GM23338 (cell line): ENCODE data around the gene SQSTM1. TPM values are rescaled to one million over a fixed set of nuclear protein-coding genes. Genes with fewer than 3 reads are reported as not detected.

Source experiments
- ATAC-seq: fragments of 200-7000 bp; cut with Tn5 transposase; 3 replicates; pipeline ENCODE4 v1.9.1; 2020
- DNase-seq: peaks from one replicate; pipeline ENCODE4 v3.0.0-alpha.2; 2015; ENCODE audit warnings: low spot score
- H2AFZ ChIP-seq: fragments of 200-600 bp; sonication (generic); 2 replicates; pipeline ENCODE4 v1.8.0; 2016; ENCODE audit warnings: antibody characterized with exemption, mild to moderate bottlenecking, moderate library complexity
- H3F3A ChIP-seq: fragments of 200-600 bp; sonication (generic); replicated peaks from 2 replicates; pipeline ENCODE4 v1.8.0; 2017; ENCODE audit warnings: antibody characterized with exemption, mixed run types, low read depth
- H3K27ac ChIP-seq: fragments of 200-600 bp; sonication (generic); 2 replicates; pipeline ENCODE4 v1.6.1; 2016; ENCODE audit warnings: low read depth
- H3K27me3 ChIP-seq: fragments of 200-600 bp; sonication (generic); 2 replicates; pipeline ENCODE4 v1.8.0; 2016; ENCODE audit warnings: mild to moderate bottlenecking, mixed run types, moderate library complexity; ENCODE audit not compliant: insufficient read depth
- H3K36me3 ChIP-seq: fragments of 200-600 bp; sonication (generic); 2 replicates; pipeline ENCODE4 v1.8.0; 2016; ENCODE audit warnings: mild to moderate bottlenecking; ENCODE audit not compliant: insufficient read depth
- H3K4me1 ChIP-seq: fragments of 200-600 bp; sonication (generic); 2 replicates; pipeline ENCODE4 v1.8.0; 2016; ENCODE audit warnings: mild to moderate bottlenecking, moderate library complexity; ENCODE audit not compliant: insufficient read depth
- H3K4me2 ChIP-seq: fragments of 200-600 bp; sonication (generic); 2 replicates; pipeline ENCODE4 v1.7.1; 2017; ENCODE audit warnings: mixed run types
- H3K4me3 ChIP-seq: fragments of 200-600 bp; sonication (generic); 2 replicates; pipeline ENCODE4 v1.6.1; 2016; ENCODE audit warnings: mixed run types
- H3K79me2 ChIP-seq: fragments of 200-600 bp; sonication (generic); replicated peaks from 2 replicates; pipeline ENCODE4 v1.8.0; 2017; ENCODE audit warnings: mild to moderate bottlenecking; ENCODE audit not compliant: insufficient read depth
- H3K9me2 ChIP-seq: fragments of 200-600 bp; sonication (generic); 2 replicates; pipeline ENCODE4 v1.8.0; 2017; ENCODE audit not compliant: insufficient read depth
- H4K20me1 ChIP-seq: fragments of 200-600 bp; sonication (generic); replicated peaks from 2 replicates; pipeline ENCODE4 v1.8.0; 2017; ENCODE audit warnings: mild to moderate bottlenecking; ENCODE audit not compliant: insufficient read depth
- H3K27ac Mint-ChIP-seq: 2 replicates; pipeline ENCODE4 v1.8.0; 2020; ENCODE audit warnings: inconsistent platforms, mild to moderate bottlenecking, moderate library complexity, mixed read lengths
- H3K27me3 Mint-ChIP-seq: 3 replicates; pipeline ENCODE4 v1.8.0; 2022; ENCODE audit warnings: low read depth, mild to moderate bottlenecking, moderate library complexity, mixed read lengths, inconsistent platforms; ENCODE audit not compliant: insufficient read depth, poor library complexity
- H3K36me3 Mint-ChIP-seq: 3 replicates; pipeline ENCODE4 v1.8.0; 2021; ENCODE audit warnings: low read depth, mild to moderate bottlenecking, inconsistent platforms, moderate library complexity, mixed read lengths
- H3K4me1 Mint-ChIP-seq: 3 replicates; pipeline ENCODE4 v1.8.0; 2020; ENCODE audit warnings: mild to moderate bottlenecking, inconsistent platforms, mixed read lengths
- H3K4me3 Mint-ChIP-seq: 3 replicates; pipeline ENCODE4 v1.8.0; 2021; ENCODE audit warnings: moderate library complexity, mild to moderate bottlenecking, inconsistent platforms, mixed read lengths
- H3K9me3 Mint-ChIP-seq: 3 replicates; pipeline ENCODE4 v1.8.0; 2020; ENCODE audit warnings: moderate library complexity, mild to moderate bottlenecking, inconsistent platforms, mixed read lengths
- CTCF ChIP-seq, 2 experiments: fragments of 200-600 bp in 1 of 2; sonication (generic) in 1 of 2; conservative IDR thresholded peaks; 2 replicates each; pipeline versions ENCODE4 v1.5.1 to v1.6.1; 2016 to 2017; ENCODE audit warnings: antibody characterized with exemption in 2 of 2, low read depth in 2 of 2, mild to moderate bottlenecking in 2 of 2, moderate library complexity in 1 of 2
- ETS1 ChIP-seq: IDR thresholded peaks from 2 replicates; pipeline ENCODE4 v1.6.1; 2016; ENCODE audit warnings: antibody characterized with exemption
- EZH2 ChIP-seq: fragments of 200-600 bp; sonication (generic); IDR thresholded peaks from one replicate; pipeline ENCODE4 v1.8.0; 2017; ENCODE audit warnings: antibody characterized with exemption, mild to moderate bottlenecking, low read depth; ENCODE audit not compliant: unreplicated experiment
- EZH2phosphoT487 ChIP-seq: fragments of 200-600 bp; sonication (generic); IDR thresholded peaks from one replicate; pipeline ENCODE4 v1.8.1; 2018; ENCODE audit warnings: antibody characterized with exemption; ENCODE audit not compliant: unreplicated experiment
- JUNB ChIP-seq: IDR thresholded peaks from one replicate; pipeline ENCODE4 v1.6.1; 2016; ENCODE audit warnings: antibody characterized with exemption; ENCODE audit not compliant: unreplicated experiment
- NANOG ChIP-seq: IDR thresholded peaks from 2 replicates; pipeline ENCODE4 v1.6.1; 2016; ENCODE audit warnings: antibody characterized with exemption, borderline replicate concordance
- STAT1 ChIP-seq: IDR thresholded peaks from one replicate; pipeline ENCODE4 v1.6.1; 2016; ENCODE audit warnings: antibody characterized with exemption; ENCODE audit not compliant: unreplicated experiment
- ZNF331 ChIP-seq: fragments of 250-450 bp; sonication (Bioruptor Pico); IDR thresholded peaks from 2 replicates; pipeline ENCODE4 v1.5.0; 2020; ENCODE audit warnings: low read depth, mild to moderate bottlenecking, moderate library complexity
- ZNF462 ChIP-seq: fragments of 250-450 bp; sonication (Bioruptor Pico); IDR thresholded peaks from 2 replicates; pipeline ENCODE4 v1.5.0; 2020; ENCODE audit warnings: mild to moderate bottlenecking, moderate library complexity
- polyA plus RNA-seq: library from polyadenylated mRNA; unstranded; fragments of >200 nt; fragmentation: Nextera tagmentation; extraction: Ambion mirVana; gene quantifications from 2 replicates; pipeline ENCODE4 v1.2.1, GENCODE V29; 2016
- total RNA-seq: library from RNA; depleted of rRNA; stranded (reverse); fragments of >200 nt; shearing (Covaris generic); gene quantifications from 2 replicates; pipeline ENCODE4 v1.2.3, GENCODE V29; 2014

Gene SQSTM1
- total and polyA plus RNA-seq, 2 experiments from 2014 or later = 58.0 to 92.6 TPM

GRCh38 chr5:179869641-179870402 is 49.1 kb downstream of the SQSTM1 start:
- H3K4me2 ChIP-seq = no peak overlapping the region
- peaks cover 8% of the 10 kb centered on the region; the same call in 1 of the 2 replicates for H3F3A ChIP-seq
- H3K4me1 ChIP-seq = no peaks in the 10 kb centered on the region
- H3K27ac Mint-ChIP-seq = no peak overlapping the region; the same call in 1 of the 2 replicates
- no peak overlapping the region for H2AFZ ChIP-seq
- no peaks in the 10 kb centered on the region for H3K9me3 Mint-ChIP-seq
- no peak overlapping the region for H3K27ac ChIP-seq
- no peak overlapping the region for H3K4me3 Mint-ChIP-seq
- no peaks in the 10 kb centered on the region for H3K79me2 ChIP-seq
- no peak overlapping the region for H3K4me3 ChIP-seq
- H3K36me3 Mint-ChIP-seq = peaks cover 23% of the 10 kb centered on the region
- peaks cover 5% of the 10 kb centered on the region for H3K27me3 Mint-ChIP-seq
- no peaks in the 10 kb centered on the region for H3K27me3 ChIP-seq
- H3K9me2 ChIP-seq = no peaks in the 10 kb centered on the region
- H3K36me3 ChIP-seq = no peaks in the 10 kb centered on the region
- TF ChIP-seq CTCF (conservative IDR thresholded peaks at IDR 0.05; ENCODE audit: low read depth in 2 of 2) (peak in 1 of 2 experiments; percentile 50; a peak in 2 of 4 replicates), ZNF331 (CRISPR knock-in tag) (no peak), NANOG (no peak), JUNB (no peak), EZH2 (no peak), ETS1 (no peak), EZH2phosphoT487 (no peak), STAT1 (no peak), ZNF462 (no peak)
- DNase-seq = peak; percentile 33
- H4K20me1 ChIP-seq = no peaks in the 10 kb centered on the region; the same call in 1 of the 2 replicates
- ATAC-seq = peak; percentile 24
- peaks cover 10% of the 10 kb centered on the region for H3K4me1 Mint-ChIP-seq
